GM19452 (cell line): ENCODE results near the gene NLRP9.

Experiments used
- ATAC-seq: cut with Tn5 transposase; IDR thresholded peaks from one replicate; pipeline ENCODE4 v1.9.1; 2021; ENCODE audit not compliant: unreplicated experiment

NLRP9 gene

GRCh38 chr19:55704494-55705245 is 33.5 kb downstream of the NLRP9 start:
- ATAC-seq, result no peak

GRCh38 chr19:55703790-55704215 is 34.4 kb downstream of the NLRP9 start:
- ATAC-seq, result no peak

- ATAC-seq, result no peak
These were observed 36.0 kb downstream of the NLRP9 start for GRCh38 chr19:55702131-55702627.

- ATAC-seq, result no peak
These were observed 37.4 kb downstream of the NLRP9 start for GRCh38 chr19:55700813-55701212.

- ATAC-seq, result no peak
These were observed 39.0 kb downstream of the NLRP9 start for GRCh38 chr19:55699221-55699620.

GRCh38 chr19:55698256-55698655 is 39.9 kb downstream of the NLRP9 start:
- ATAC-seq, result no peak

GRCh38 chr19:55697698-55698097 is 40.5 kb downstream of the NLRP9 start:
- ATAC-seq, result no peak

- ATAC-seq, result no peak
These were observed 41.1 kb downstream of the NLRP9 start for GRCh38 chr19:55697069-55697440.

- ATAC-seq, result no peak
These were observed 41.7 kb downstream of the NLRP9 start for GRCh38 chr19:55696301-55697068.

- ATAC-seq, result no peak
These were observed 42.5 kb downstream of the NLRP9 start for GRCh38 chr19:55695511-55696290.

GRCh38 chr19:55694656-55695491 is 43.3 kb downstream of the NLRP9 start:
- no peak for ATAC-seq

- no peak for ATAC-seq
These were observed 44.0 kb downstream of the NLRP9 start for GRCh38 chr19:55694241-55694655.

- ATAC-seq, result no peak
These were observed 44.7 kb downstream of the NLRP9 start for GRCh38 chr19:55693336-55693974.

GRCh38 chr19:55692681-55693081 is 45.5 kb downstream of the NLRP9 start:
- no peak for ATAC-seq

GRCh38 chr19:55691561-55692481 is 46.4 kb downstream of the NLRP9 start:
- no peak for ATAC-seq

GRCh38 chr19:55690769-55691545 is 47.2 kb downstream of the NLRP9 start:
- no peak for ATAC-seq

GRCh38 chr19:55690109-55690768 is 48.0 kb downstream of the NLRP9 start:
- no peak for ATAC-seq
